K562 treated with DMSO at 1 percent for 12 hours (cell line): Measurements from ENCODE around the gene ZNF467. TPM values are rescaled to one million over a fixed set of nuclear protein-coding genes. Genes with fewer than 3 reads are reported as not detected.

Source experiments
- total RNA-seq: library from RNA; unstranded; fragments of 300-600 nt; gene quantifications from 2 replicates; pipeline ENCODE4 v1.2.3, GENCODE V29; 2022; ENCODE audit not compliant: insufficient read depth

The ZNF467 gene
- total RNA-seq, result 10.0 and 11.4 TPM in 2 replicates

DNA sequence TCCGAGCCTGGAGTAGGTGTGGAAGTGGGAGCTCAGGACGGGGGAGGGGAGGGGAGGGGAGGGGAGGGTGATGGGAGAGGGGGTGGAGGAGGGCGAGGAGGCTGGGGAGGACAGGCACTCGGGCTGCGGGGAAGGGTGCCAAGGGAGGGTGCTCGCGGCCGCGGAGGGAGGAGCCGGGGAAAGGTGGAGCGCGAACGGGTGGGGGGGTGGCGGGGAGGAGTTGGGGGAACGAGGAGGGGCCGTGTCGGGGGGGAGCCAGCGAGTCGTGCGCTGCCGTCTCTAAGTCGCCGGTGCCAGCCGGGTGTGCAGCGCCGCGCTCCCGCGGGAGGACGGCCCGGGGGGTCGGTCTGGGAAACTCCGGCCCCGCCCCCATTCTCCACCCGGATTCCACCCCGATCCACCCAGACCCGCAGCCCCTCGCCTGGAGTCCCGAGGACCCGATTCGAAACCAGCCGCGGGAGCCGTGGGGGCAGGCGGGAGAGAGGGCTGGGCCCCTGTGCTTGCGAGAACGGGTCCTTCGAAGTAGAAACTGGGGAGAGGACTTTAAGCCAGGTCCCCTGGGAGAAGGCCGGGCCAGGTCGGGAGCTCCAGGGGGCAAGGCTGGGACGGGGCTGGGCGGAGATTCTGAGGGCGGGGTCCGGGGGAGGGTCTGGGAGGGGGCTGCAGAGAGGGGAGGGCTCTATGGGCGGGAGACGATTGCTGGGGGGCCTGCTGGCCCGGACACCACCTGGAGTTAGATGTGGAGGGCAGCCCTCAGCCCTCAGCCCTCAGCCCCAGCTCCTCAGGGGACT lies at the start of gene ZNF467:
TSS of gene ZNF467 (minus strand) at position 143 of the 791 bp plus-strand sequence. CDS start 2,556 bp downstream, outside the sequence.

Other genes starting within 250 kb of the ZNF467 start
- gene ZNF862, start 64.8 kb upstream of the ZNF467 start, total RNA-seq, result 2.3 and 8.3 TPM in 2 replicates
- gene ATP6V0E2, start 100.4 kb upstream of the ZNF467 start, total RNA-seq, result 24.9 and 32.9 TPM in 2 replicates